ENCODE results near the gene PLEKHA6.

- TF ChIP-seq, protein P1, sequence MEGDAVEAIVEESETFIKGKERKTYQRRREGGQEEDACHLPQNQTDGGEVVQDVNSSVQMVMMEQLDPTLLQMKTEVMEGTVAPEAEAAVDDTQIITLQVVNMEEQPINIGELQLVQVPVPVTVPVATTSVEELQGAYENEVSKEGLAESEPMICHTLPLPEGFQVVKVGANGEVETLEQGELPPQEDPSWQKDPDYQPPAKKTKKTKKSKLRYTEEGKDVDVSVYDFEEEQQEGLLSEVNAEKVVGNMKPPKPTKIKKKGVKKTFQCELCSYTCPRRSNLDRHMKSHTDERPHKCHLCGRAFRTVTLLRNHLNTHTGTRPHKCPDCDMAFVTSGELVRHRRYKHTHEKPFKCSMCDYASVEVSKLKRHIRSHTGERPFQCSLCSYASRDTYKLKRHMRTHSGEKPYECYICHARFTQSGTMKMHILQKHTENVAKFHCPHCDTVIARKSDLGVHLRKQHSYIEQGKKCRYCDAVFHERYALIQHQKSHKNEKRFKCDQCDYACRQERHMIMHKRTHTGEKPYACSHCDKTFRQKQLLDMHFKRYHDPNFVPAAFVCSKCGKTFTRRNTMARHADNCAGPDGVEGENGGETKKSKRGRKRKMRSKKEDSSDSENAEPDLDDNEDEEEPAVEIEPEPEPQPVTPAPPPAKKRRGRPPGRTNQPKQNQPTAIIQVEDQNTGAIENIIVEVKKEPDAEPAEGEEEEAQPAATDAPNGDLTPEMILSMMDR (IDR thresholded peaks at IDR 0.05): no peak
- no peak for TF ChIP-seq EZH2 (IDR thresholded peaks at IDR 0.05; ENCODE audit: borderline replicate concordance, insufficient read depth, low read depth, low read length, poor library complexity, severe bottlenecking)
Observed at GRCh38 chr1:204227996-204228785, 131.5 kb downstream of the PLEKHA6 start.
